A549 (cell line): Measurements from ENCODE around the gene RET. TPM values are rescaled to one million over a fixed set of nuclear protein-coding genes. Genes with fewer than 3 reads are reported as not detected.

Experiments used
- ATAC-seq, 2 experiments: fragments of 200-7000 bp in 1 of 2; fragments of >200 bp in 1 of 2; cut with Nextera tagmentation in 1 of 2; cut with Tn5 transposase in 1 of 2; 3 replicates each; pipeline versions ENCODE4 v1.8.0 to v1.9.1; 2018 to 2020; ENCODE audit warnings: mild to moderate bottlenecking in 1 of 2, moderate library complexity in 1 of 2
- CTCF ChIA-PET: fragments of 300-600 bp; sonication (Branson Sonifier 250); formaldehyde crosslinking; extraction: SDS; loops from one replicate; lab custom pipeline; 2021; ENCODE audit warnings: antibody characterized with exemption, inconsistent platforms; lab: Yijun Ruan, JAX
- POLR2A ChIA-PET: fragments of 350-600 bp; formaldehyde crosslinking; extraction: SDS; loops from one replicate; lab custom pipeline; 2021; ENCODE audit warnings: antibody characterized with exemption, inconsistent platforms; lab: Yijun Ruan, JAX
- DNase-seq, 2 experiments: peaks; one replicate each; pipeline versions ENCODE4 v3.0.0 to v3.0.0-alpha.2; 2011 to 2016; ENCODE audit warnings: low read depth in 1 of 2, low spot score in 1 of 2
- FAIRE-seq: peaks from 2 replicates; lab custom pipeline; 2011; peaks lifted over from hg19 to GRCh38; lab: Jason Lieb, UNC
- H3K27ac ChIP-seq, 2 experiments: fragments of >200 bp; sonication (Bioruptor Twin); formaldehyde crosslinking; 3 replicates each; pipeline ENCODE4 v1.5.1; 2016 to 2017
- H3K4me1 ChIP-seq: fragments of >200 bp; sonication (Bioruptor Twin); formaldehyde crosslinking; 3 replicates; pipeline ENCODE4 v1.6.1; 2016
- H3K4me2 ChIP-seq: fragments of >200 bp; sonication (Bioruptor Twin); formaldehyde crosslinking; 3 replicates; pipeline ENCODE4 v1.6.1; 2016
- H3K4me3 ChIP-seq: fragments of >200 bp; sonication (Bioruptor Twin); formaldehyde crosslinking; 3 replicates; pipeline ENCODE4 v1.5.1; 2016
- H3K9me3 ChIP-seq: fragments of >200 bp; sonication (Bioruptor Twin); formaldehyde crosslinking; 3 replicates; pipeline ENCODE4 v1.6.1; 2016
- BHLHE40 ChIP-seq: IDR thresholded peaks from 2 replicates; pipeline ENCODE4 v1.6.1; 2012; ENCODE audit warnings: low read depth, low read length, inconsistent platforms
- CBX2 ChIP-seq: fragments of 200-600 bp; sonication (generic); IDR thresholded peaks from 2 replicates; pipeline ENCODE4 v1.6.1; 2016; ENCODE audit warnings: low read depth, mild to moderate bottlenecking, borderline replicate concordance
- CBX8 ChIP-seq: fragments of 200-600 bp; sonication (generic); IDR thresholded peaks from 2 replicates; pipeline ENCODE4 v1.6.1; 2016
- CHD4 ChIP-seq: fragments of 200-600 bp; sonication (generic); IDR thresholded peaks from 2 replicates; pipeline ENCODE4 v1.6.1; 2016; ENCODE audit warnings: antibody characterized with exemption, mild to moderate bottlenecking, borderline replicate concordance
- CTCF ChIP-seq: fragments of >200 bp; sonication (Bioruptor Twin); formaldehyde crosslinking; IDR thresholded peaks from 3 replicates; pipeline ENCODE4 v1.5.1; 2016
- E2F6 ChIP-seq: IDR thresholded peaks from 2 replicates; pipeline ENCODE4 v1.6.1; 2012; ENCODE audit warnings: low read depth, borderline replicate concordance
- ESRRA ChIP-seq: fragments of 150-350 bp; IDR thresholded peaks from 2 replicates; pipeline ENCODE4 v1.6.1; 2014; ENCODE audit warnings: mild to moderate bottlenecking, low read length, borderline replicate concordance
- HDAC2 ChIP-seq: fragments of 200-600 bp; sonication (generic); IDR thresholded peaks from 2 replicates; pipeline ENCODE4 v1.6.1; 2016
- HMGXB4 ChIP-seq: fragments of 250-450 bp; sonication (Bioruptor Pico); IDR thresholded peaks from 2 replicates; pipeline ENCODE4 v1.5.0; 2021; ENCODE audit warnings: mild to moderate bottlenecking, moderate library complexity, borderline replicate concordance
- JUNB ChIP-seq: fragments of >200 bp; sonication (Bioruptor Twin); formaldehyde crosslinking; IDR thresholded peaks from 2 replicates; pipeline ENCODE4 v1.6.1; 2016
- KDM1A ChIP-seq: fragments of 200-600 bp; sonication (generic); IDR thresholded peaks from 2 replicates; pipeline ENCODE4 v1.6.1; 2016; ENCODE audit warnings: low read depth, mild to moderate bottlenecking
- MAX ChIP-seq: IDR thresholded peaks from 2 replicates; pipeline ENCODE4 v1.6.1; 2012
- MAZ ChIP-seq: fragments of 150-350 bp; IDR thresholded peaks from 2 replicates; pipeline ENCODE4 v1.6.1; 2014; ENCODE audit warnings: antibody characterized with exemption, low read depth, low read length, borderline replicate concordance
- NFE2L2 ChIP-seq: fragments of 150-350 bp; conservative IDR thresholded peaks from 2 replicates; pipeline ENCODE4 v1.6.1; 2014; ENCODE audit warnings: low read length
- NR3C1 ChIP-seq: fragments of >200 bp; sonication (Bioruptor Twin); formaldehyde crosslinking; IDR thresholded peaks from 3 replicates; pipeline ENCODE4 v1.6.1; 2017
- PHF8 ChIP-seq: fragments of 200-600 bp; sonication (generic); IDR thresholded peaks from 2 replicates; pipeline ENCODE4 v1.6.1; 2016; ENCODE audit warnings: low read depth, mild to moderate bottlenecking, antibody characterized with exemption, moderate library complexity, borderline replicate concordance
- POLR2A ChIP-seq: IDR thresholded peaks from 2 replicates; pipeline ENCODE4 v1.6.1; 2012; ENCODE audit warnings: mild to moderate bottlenecking, low read length
- REST ChIP-seq: fragments of 200-600 bp; sonication (generic); IDR thresholded peaks from 2 replicates; pipeline ENCODE4 v1.6.1; 2016; ENCODE audit warnings: antibody characterized with exemption, mild to moderate bottlenecking, moderate library complexity
- SMC3 ChIP-seq: fragments of >200 bp; sonication (Bioruptor Twin); formaldehyde crosslinking; IDR thresholded peaks from 3 replicates; pipeline ENCODE4 v1.6.1; 2018; ENCODE audit warnings: inconsistent platforms
- SREBF2 ChIP-seq: fragments of 450-650 bp; IDR thresholded peaks from 2 replicates; pipeline ENCODE4 v1.6.1; 2014; ENCODE audit warnings: mild to moderate bottlenecking, moderate library complexity
- TFCP2L1 ChIP-seq: fragments of 250-450 bp; sonication (Bioruptor Pico); IDR thresholded peaks from 2 replicates; pipeline ENCODE4 v1.5.0; 2021; ENCODE audit warnings: mild to moderate bottlenecking
- TP53 ChIP-seq: fragments of 250-450 bp; sonication (Bioruptor Pico); IDR thresholded peaks from 2 replicates; pipeline ENCODE4 v1.5.0; 2021; ENCODE audit warnings: mild to moderate bottlenecking, moderate library complexity
- USF2 ChIP-seq: fragments of 450-650 bp; IDR thresholded peaks from 2 replicates; pipeline ENCODE4 v1.6.1; 2014; ENCODE audit warnings: antibody characterized with exemption
- ZC3H11A ChIP-seq: fragments of 450-650 bp; IDR thresholded peaks from 2 replicates; pipeline ENCODE4 v1.6.1; 2014; ENCODE audit warnings: antibody characterized with exemption, mild to moderate bottlenecking
- ZNF302 ChIP-seq: fragments of 250-450 bp; sonication (Bioruptor Pico); IDR thresholded peaks from 2 replicates; pipeline ENCODE4 v1.9.0; 2021; ENCODE audit warnings: inconsistent platforms, mild to moderate bottlenecking, moderate library complexity
- ZSCAN20 ChIP-seq: fragments of 250-450 bp; sonication (Bioruptor Pico); IDR thresholded peaks from 2 replicates; pipeline ENCODE4 v1.8.0; 2022; ENCODE audit warnings: mild to moderate bottlenecking, moderate library complexity
- WGBS: methylation state at CpG from one replicate; pipeline ENCODE4 v1.1.6; 2017; ENCODE audit errors: missing lambda C conversion rate; 5-methylcytosine and 5-hydroxymethylcytosine counted together
- polyA plus RNA-seq, 4 experiments: library from polyadenylated mRNA; depleted of rRNA in 3 of 4; stranded (reverse); fragments of >200 nt; fragmentation: RNase III in 1 of 4; extraction: RNeasy Plus Mini Kit Qiagen cat#74134 plus additional on column Dnase treatment in 1 of 4; gene quantifications; 2 replicates in 3 of 4; 3 replicates in 1 of 4; pipeline ENCODE4 v1.2.3, GENCODE V29; 2011 to 2017

RET gene
- polyA plus RNA-seq, 2 of the 4 experiments (the other 2 are of a cell fraction) = 0.08 to 0.41 TPM

GRCh38 chr10:43073191-43073590 lies 3.7 kb upstream of the RET start:
- no peak for ATAC-seq
- WGBS = 14% methylated on average over 3 of the region's 3 CpGs
- H3K4me1 ChIP-seq = 0 out of 3 replicates have a peak, but pooled peaks cover 3% of the 10 kb centered on the region
- H3K9me3 ChIP-seq = no peaks in the 10 kb centered on the region
- no peak overlapping the region for H3K4me3 ChIP-seq
- CTCF ChIA-PET = no interaction called here
- DNase-seq = no peak
- no peak for FAIRE-seq
- H3K27ac ChIP-seq = no peak overlapping the region
- H3K4me2 ChIP-seq = no peak overlapping the region
- no peak for TF ChIP-seq CBX2
- no peak for TF ChIP-seq CBX8
- TF ChIP-seq HMGXB4 (CRISPR knock-in tag) = no peak
- TF ChIP-seq MAX = no peak
- TF ChIP-seq ZC3H11A = no peak
- TF ChIP-seq SMC3 = no peak
- TF ChIP-seq USF2 = no peak
- TF ChIP-seq TP53 (CRISPR knock-in tag) = no peak
- no peak for TF ChIP-seq TFCP2L1 (CRISPR knock-in tag)
- no peak for TF ChIP-seq NFE2L2
- TF ChIP-seq E2F6 = no peak
- TF ChIP-seq CHD4 = no peak
- no peak for TF ChIP-seq HDAC2
- no peak for TF ChIP-seq CTCF
- TF ChIP-seq, all 56 proteins: peak for 0
- POLR2A ChIA-PET = no interaction called here

GRCh38 chr10:43073721-43074120 lies 3.1 kb upstream of the RET start:
- ChIA-PET CTCF (interaction anchor here (0.7 kb wide), 1 partner anchor 144 kb away, joined by 3 read pairs; no protein-coding TSS in a partner anchor), POLR2A (no interaction called here)
- FAIRE-seq = no peak
- no peak overlapping the region for H3K4me3 ChIP-seq
- DNase-seq = no peak
- no peak overlapping the region for H3K4me2 ChIP-seq
- 50% methylated on average over 6 of the region's 8 CpGs for WGBS
- 0 out of 3 replicates have a peak, but pooled peaks cover 3% of the 10 kb centered on the region for H3K4me1 ChIP-seq
- ATAC-seq = no peak
- no peak overlapping the region for H3K27ac ChIP-seq
- no peaks in the 10 kb centered on the region for H3K9me3 ChIP-seq
- TF ChIP-seq MAZ (no peak), POLR2A (no peak), BHLHE40 (no peak), CTCF (no peak), SREBF2 (no peak), KDM1A (no peak), PHF8 (no peak), ESRRA (no peak), JUNB (no peak), NR3C1 (no peak), HMGXB4 (CRISPR knock-in tag) (no peak), REST (no peak), ZSCAN20 (CRISPR knock-in tag) (no peak), ZNF302 (CRISPR knock-in tag) (no peak)
